ENCODE data around the gene AGRP.

The AGRP gene

DNA sequence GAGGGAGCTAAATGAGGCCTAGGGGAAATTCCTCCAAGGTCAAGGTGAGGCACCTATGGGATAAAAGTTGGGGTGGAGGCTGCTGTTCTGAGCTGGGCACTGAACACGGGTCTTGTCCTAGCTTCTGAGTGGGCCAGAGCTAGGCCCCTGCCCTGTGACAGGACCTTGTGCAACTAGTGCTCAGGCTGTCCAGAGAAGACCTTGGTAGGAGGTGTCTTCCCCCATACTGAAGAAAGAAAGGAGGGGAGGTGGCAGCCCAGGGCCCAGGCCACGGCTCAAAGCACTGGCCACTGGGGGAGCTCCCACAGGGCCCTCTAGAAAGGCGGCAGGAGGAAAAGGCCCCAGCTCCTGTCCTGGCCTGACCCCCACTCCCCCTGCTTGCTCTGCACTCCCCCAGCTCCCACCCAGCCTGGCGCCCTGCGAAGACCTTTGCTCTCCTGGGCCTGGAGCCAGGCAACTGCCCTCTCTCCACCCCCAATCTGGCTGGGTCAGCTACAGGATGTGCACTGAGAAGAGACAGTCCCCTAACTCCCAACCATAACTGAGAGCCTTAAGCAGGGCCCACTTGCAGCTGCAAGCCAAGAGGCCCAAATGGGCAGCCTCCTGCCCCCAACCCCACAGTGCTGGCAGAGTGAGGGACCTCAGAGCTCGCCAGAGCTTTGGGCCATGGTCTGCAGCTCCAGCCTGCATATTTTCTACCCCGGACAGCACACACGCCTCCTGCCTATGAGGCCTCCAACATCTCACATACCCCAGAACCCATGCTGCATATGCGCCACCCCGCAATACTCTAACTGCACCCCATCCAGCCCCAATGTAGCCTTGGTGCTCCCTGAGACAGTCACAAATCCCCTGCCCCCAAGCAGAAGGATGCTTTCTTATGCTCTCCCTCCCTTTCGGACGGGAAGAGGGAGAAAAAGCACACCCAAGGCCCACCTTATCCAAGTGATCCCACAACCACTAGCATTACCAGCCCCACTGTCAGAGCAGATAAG is 37.1 kb downstream of the AGRP start:
- no peak overlapping the region for H3K4me3 ChIP-seq (ENCODE audit: low read depth in 1 of 2, low read length in 1 of 2)
- H3K9me3 ChIP-seq, result no peaks in the 10 kb centered on the region
- TF ChIP-seq CTCF (IDR thresholded peaks at IDR 0.05), result no peak
- no peaks in the 10 kb centered on the region for H3K4me1 ChIP-seq (ENCODE audit: control insufficient read depth in 1 of 2, insufficient read depth in 1 of 2, low read depth in 1 of 2, low read length in 1 of 2)
- peaks cover 100% of the 10 kb centered on the region for H3K36me3 ChIP-seq
- no peak overlapping the region for H3K27ac ChIP-seq
- H3K27me3 ChIP-seq, result no peaks in the 10 kb centered on the region

DNA sequence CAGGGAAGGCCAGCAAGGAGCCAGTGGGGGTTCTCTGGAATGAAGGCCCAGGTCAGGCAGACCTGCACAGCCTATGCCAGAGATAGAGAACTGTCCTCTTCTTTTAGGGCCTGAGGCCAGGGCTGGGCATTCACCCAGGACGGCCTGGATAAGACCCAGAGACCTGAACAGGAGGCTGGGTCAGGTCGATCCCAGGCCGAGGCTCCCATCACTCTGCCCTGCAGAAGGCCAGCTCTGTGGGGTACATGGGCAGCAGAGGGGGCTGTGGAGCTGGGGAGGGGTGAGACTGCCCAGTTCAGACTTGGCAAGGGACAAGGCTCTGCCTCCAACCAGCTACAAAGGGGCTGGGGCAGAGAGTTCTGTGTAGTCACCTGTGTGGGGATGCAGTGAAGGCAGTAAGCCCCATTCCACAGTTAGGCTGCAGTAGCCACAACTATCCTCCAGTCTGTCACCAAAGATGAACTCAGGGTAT is 37.9 kb downstream of the AGRP start:
- Histone ChIP-seq H3K9me3 (no peaks in the 10 kb centered on the region), H3K36me3 (peaks cover 100% of the 10 kb centered on the region), H3K27ac (no peak overlapping the region), H3K27me3 (no peaks in the 10 kb centered on the region), H3K4me3 (ENCODE audit: low read depth in 1 of 2, low read length in 1 of 2) (no peak overlapping the region), H3K4me1 (ENCODE audit: control insufficient read depth in 1 of 2, insufficient read depth in 1 of 2, low read depth in 1 of 2, low read length in 1 of 2) (no peaks in the 10 kb centered on the region)
- no peak for TF ChIP-seq CTCF (IDR thresholded peaks at IDR 0.05)

GRCh38 chr16:67445126-67445426 is 38.3 kb downstream of the AGRP start:
- H3K4me1 ChIP-seq (ENCODE audit: control insufficient read depth in 1 of 2, insufficient read depth in 1 of 2, low read depth in 1 of 2, low read length in 1 of 2), result no peaks in the 10 kb centered on the region
- peaks cover 100% of the 10 kb centered on the region for H3K36me3 ChIP-seq
- no peak overlapping the region for H3K27ac ChIP-seq
- H3K27me3 ChIP-seq, result no peaks in the 10 kb centered on the region
- no peak for TF ChIP-seq CTCF (IDR thresholded peaks at IDR 0.05)
- H3K4me3 ChIP-seq (ENCODE audit: low read depth in 1 of 2, low read length in 1 of 2), result no peak overlapping the region
- H3K9me3 ChIP-seq, result no peaks in the 10 kb centered on the region

DNA sequence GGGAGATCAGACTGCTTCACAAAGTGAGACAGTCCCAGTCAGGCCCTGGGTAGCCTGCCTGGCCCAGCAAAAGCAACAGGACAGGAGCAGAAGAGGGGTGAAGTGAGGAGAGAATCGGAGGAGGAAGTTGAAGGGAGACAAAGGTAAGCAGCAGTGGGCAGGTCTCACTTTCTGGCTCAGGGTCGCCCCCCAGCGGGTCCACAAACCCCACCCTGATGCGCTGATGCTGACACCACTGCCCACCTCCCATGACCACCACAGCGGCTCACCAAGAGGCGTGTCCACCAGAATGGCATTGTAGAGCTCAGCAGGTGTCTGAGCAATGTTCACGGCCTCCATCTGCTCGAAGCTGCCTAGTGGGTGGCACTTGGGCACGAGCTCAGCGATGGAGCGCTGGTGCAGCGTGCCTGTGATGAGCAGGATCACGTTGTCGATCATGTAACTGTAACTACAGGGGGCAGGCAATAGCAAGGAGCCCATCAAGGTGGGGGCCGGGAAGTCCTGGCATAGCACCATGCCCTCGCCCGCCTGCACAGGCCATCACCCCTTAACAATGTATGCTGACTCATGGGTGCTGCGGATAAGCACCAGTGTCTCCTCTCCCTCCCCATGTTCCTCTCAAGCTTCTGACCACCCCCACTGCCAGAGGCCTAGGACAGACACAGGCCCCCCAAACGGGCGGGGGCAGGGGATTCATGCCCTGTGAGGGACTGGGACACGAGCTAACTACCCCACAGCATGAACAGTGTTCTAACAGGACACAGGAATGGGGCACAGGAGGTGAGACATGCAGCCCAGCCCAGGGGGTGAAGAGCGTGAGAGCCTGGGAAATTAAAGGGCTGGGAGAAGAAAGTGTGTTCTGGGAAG is 38.9 kb downstream of the AGRP start:
- no peaks in the 10 kb centered on the region for H3K27me3 ChIP-seq
- H3K27ac ChIP-seq, result no peak overlapping the region
- H3K9me3 ChIP-seq, result no peaks in the 10 kb centered on the region
- TF ChIP-seq CTCF (IDR thresholded peaks at IDR 0.05), result no peak
- H3K36me3 ChIP-seq, result peaks cover 100% of the 10 kb centered on the region
- no peak overlapping the region for H3K4me3 ChIP-seq (ENCODE audit: low read depth in 1 of 2, low read length in 1 of 2)
- no peaks in the 10 kb centered on the region for H3K4me1 ChIP-seq (ENCODE audit: control insufficient read depth in 1 of 2, insufficient read depth in 1 of 2, low read depth in 1 of 2, low read length in 1 of 2)

DNA sequence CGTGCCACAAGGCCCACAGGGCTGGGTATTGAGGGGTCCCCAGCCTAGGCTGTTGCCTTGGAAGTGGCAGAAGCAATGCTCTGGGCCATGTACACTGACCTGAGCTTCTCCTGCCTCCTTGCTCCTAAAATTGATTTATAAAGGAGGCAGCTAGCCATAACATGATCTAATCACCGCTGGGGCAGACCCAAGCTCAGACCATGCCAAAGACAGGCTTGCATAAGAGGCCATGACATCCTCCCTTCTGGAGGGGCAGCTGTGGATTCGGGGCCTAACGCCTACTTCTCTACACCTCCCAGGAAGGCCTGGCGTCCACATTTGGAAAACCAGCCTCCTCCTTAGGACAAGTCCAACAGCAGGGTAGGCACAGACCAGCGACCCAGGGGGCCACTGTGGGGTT is 40.1 kb downstream of the AGRP start:
- H3K27me3 ChIP-seq, result no peaks in the 10 kb centered on the region
- H3K9me3 ChIP-seq, result no peaks in the 10 kb centered on the region
- H3K36me3 ChIP-seq, result peaks cover 100% of the 10 kb centered on the region
- H3K27ac ChIP-seq, result no peak overlapping the region
- H3K4me1 ChIP-seq (ENCODE audit: control insufficient read depth in 1 of 2, insufficient read depth in 1 of 2, low read depth in 1 of 2, low read length in 1 of 2), result no peaks in the 10 kb centered on the region
- no peak for TF ChIP-seq CTCF (IDR thresholded peaks at IDR 0.05)
- no peak overlapping the region for H3K4me3 ChIP-seq (ENCODE audit: low read depth in 1 of 2, low read length in 1 of 2)
